T47D (cell line): ENCODE measurements around the gene YPEL5.
A peak's percentile ranks its signal among the peaks of the same experiment; 100 is the strongest.
"Not testable (repeated sequence)": the region's sequence is repeated elsewhere in the genome, so short reads cannot be mapped to it uniquely, and the experiment has no call there.

ENCODE experiments used
- DNase-seq, 2 experiments: peaks; one replicate each; pipeline versions ENCODE4 v3.0.0 to v3.0.0-alpha.2; 2011 to 2012; ENCODE audit warnings: low read depth in 1 of 2, low spot score in 1 of 2
- JUND ChIP-seq: IDR thresholded peaks from 2 replicates; pipeline ENCODE4 v1.6.1; 2012; ENCODE audit warnings: low read depth
- in situ Hi-C: cut with HindIII; loops from 2 replicates; pipeline ENCODE4 v1.10.0; 2016; ENCODE audit warnings: low sequenced_read_pairs, low pct_unique_long_range_greater_than_20kb

Gene YPEL5

GRCh38 chr2:30146337-30147195 is at the start of gene YPEL5:
YPEL5 (plus strand) TSS chr2:30147007; CDS start chr2:30156652, 9,645 bp downstream.
- DNase-seq: peak; percentile 85 to 98
- no peak for TF ChIP-seq JUND
- in situ Hi-C loops: no loop called here

- in situ Hi-C loops: no loop called here
- DNase-seq: no peak
- no peak for TF ChIP-seq JUND
These were observed 48.4 kb upstream of the YPEL5 start for GRCh38 chr2:30098266-30099005.

GRCh38 chr2:30099366-30099765 is 47.4 kb upstream of the YPEL5 start:
- DNase-seq, in situ Hi-C loops: not testable (repeated sequence)

GRCh38 chr2:30100691-30101090 is 46.1 kb upstream of the YPEL5 start:
- in situ Hi-C loops: not testable (repeated sequence)

GRCh38 chr2:30104307-30104706 is 42.5 kb upstream of the YPEL5 start:
- in situ Hi-C loops: no loop called here
- TF ChIP-seq JUND: no peak
- DNase-seq: no peak

More at GRCh38 chr2:30100691-30101090, 46.1 kb upstream of the YPEL5 start:
- not testable (repeated sequence) for DNase-seq

- no peak for TF ChIP-seq JUND
- DNase-seq: no peak
- in situ Hi-C loops: no loop called here
These were observed 41.3 kb upstream of the YPEL5 start for GRCh38 chr2:30105556-30105955.

- DNase-seq: no peak
- TF ChIP-seq JUND: no peak
- in situ Hi-C loops: no loop called here
These were observed 40.3 kb upstream of the YPEL5 start for GRCh38 chr2:30106543-30106942.

GRCh38 chr2:30108192-30108591 is 38.6 kb upstream of the YPEL5 start:
- no peak for TF ChIP-seq JUND
- no peak for DNase-seq
- in situ Hi-C loops: no loop called here

- in situ Hi-C loops: no loop called here
- no peak for DNase-seq
- TF ChIP-seq JUND: no peak
These were observed 38.0 kb upstream of the YPEL5 start for GRCh38 chr2:30108851-30109250.

GRCh38 chr2:30109856-30110255 is 37.0 kb upstream of the YPEL5 start:
- in situ Hi-C loops: no loop called here
- DNase-seq: no peak
- TF ChIP-seq JUND: no peak

GRCh38 chr2:30110773-30111172 is 36.0 kb upstream of the YPEL5 start:
- in situ Hi-C loops: no loop called here
- no peak for DNase-seq
- no peak for TF ChIP-seq JUND

GRCh38 chr2:30111186-30111585 is 35.6 kb upstream of the YPEL5 start:
- in situ Hi-C loops, DNase-seq: not testable (repeated sequence)

- no peak for TF ChIP-seq JUND
- no peak for DNase-seq
- in situ Hi-C loops: no loop called here
These were observed 34.2 kb upstream of the YPEL5 start for GRCh38 chr2:30112561-30112960.
